HG02870 (cell line): ENCODE results near the gene DMRT3.
A peak's percentile ranks its signal among the peaks of the same experiment; 100 is the strongest.

Experiments used
- ATAC-seq: cut with Tn5 transposase; IDR thresholded peaks from one replicate; pipeline ENCODE4 v1.9.1; 2021; ENCODE audit warnings: mild to moderate bottlenecking, moderate library complexity; ENCODE audit not compliant: unreplicated experiment

The DMRT3 gene

DNA sequence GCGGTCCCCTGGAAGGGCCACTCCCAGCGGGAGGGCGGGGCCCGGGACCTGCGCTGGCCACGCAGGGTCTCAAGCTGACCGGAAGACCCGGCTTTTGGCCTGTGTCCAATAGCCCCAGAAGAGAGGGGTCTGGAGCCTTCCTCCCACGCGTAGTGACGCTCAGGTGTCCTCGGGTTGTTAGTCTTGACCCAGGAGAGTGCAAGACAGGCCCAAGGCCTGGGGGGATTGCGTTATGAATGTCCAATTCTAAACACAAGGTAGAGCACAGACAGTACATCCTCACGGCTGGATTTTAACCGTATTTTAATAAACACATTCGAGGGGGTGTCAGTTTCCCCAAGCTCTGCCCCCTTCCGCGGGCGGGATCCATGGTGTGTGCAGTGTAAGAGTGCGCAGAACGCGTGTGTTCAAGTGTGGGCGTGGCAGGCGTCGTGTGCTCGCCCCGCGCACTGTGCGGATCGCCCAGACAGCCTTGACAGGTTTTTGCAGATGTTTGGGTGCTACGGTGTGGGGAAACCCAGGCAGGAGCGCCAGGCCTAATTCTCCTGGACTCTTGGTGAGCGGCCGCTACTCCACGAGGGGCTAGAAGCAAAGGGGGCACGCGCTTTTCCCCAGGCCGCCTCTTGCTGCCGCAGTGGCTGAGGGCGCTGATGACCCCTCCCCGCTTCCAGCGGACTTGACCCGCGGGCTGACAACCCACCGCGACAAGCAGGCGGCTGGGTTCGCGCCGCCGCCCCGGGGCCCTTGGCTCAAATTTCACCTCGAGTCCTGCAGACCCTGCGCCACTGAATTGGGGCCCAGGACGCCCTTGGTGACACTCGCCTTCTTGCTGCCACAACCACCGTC is 6.1 kb upstream of the DMRT3 start:
- ATAC-seq: no peak

DNA sequence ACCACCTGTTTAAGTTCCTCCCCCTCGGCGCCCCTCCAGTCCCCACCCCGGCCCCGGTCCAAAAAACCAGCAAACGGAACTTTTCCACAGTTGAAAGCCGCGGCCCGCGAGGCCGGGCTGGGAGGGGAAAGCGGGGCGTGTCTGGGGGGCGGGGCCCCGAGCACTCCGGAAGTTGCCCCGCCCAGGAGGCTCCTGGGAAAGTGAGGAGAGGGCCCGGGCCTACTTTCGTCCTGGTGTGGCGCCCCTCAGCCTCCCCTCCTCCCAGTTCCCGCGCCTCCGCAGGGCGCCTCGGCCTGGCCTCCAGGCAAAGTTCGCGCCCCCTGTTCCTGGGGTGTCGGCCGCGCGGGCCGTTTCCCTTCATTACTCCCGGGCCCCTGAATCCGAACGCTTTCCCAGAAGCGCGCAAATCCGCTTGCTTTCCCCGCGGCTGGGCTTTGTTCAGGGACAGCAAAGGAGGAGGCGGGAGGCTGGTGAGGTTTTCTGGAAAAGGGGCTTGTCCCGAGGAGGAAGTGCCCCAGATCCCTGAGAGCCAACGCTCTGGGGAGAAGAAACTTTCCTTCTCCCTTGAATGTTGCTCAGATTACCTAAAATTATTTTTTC is 4.5 kb upstream of the DMRT3 start:
- ATAC-seq: no peak

DNA sequence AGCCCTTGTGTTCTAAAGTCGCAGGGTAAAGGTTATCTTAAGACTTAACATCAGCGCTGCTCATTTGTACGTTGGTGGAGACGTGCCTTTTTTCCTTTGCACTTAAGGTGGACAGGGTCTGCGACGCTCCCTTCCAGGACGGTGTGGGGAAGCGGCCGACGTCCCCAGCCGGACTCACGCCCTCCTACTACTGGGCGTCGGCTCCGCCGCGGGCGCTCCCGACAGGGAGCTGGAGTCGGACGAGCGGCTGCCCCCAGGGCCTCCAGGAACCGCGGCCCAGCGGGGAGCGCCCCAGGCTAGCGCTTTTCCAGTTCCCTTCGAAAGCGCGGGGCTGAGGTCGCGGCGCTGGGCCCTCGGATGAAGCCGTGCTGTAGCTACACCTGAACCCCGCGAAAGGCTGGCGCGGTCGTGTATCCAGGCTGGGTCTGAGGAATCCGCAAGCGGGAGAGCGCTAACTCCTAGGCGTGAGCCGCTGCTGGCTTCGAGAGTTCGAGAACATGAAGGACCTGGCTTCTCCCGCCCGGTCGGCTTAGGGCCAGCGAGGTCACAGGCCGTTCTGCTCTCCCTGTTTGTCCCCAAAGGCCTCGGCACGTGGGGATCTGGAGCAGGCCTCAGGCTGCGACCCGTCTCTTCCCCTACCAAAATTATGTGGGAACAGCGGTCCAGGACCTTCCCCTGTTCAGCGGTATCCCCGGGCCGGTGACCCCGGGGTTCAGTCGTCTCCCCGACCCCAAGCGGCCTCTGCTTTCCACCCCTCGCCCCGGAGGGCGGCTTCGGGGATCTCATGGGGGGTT is 3.8 kb upstream of the DMRT3 start:
- ATAC-seq: no peak

DNA sequence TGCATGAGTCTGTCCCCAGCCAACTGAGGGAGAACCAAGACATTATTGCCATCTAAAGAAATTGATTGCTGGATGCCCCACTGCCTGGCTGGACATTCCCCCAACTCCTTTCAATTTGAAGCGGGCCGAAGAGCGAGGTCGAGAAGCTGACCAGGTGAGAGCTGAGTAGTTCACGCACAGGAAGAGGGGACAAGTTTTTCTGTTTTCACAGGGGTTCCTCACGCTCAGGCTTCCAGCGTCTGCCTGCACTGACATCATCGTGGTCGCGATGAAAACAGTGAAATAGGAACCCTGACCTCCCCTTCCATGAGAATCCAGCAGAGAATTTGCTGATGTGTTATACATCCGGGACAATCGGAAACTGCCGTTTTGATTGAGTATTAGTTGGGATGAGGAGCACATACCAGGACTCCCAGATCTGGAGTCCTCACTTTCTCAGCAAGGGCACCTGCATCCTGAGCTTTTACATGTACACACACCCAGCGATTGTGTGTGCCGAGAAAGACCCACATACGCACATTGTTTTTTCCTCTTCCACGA is 3.1 kb upstream of the DMRT3 start:
- ATAC-seq: no peak

DNA sequence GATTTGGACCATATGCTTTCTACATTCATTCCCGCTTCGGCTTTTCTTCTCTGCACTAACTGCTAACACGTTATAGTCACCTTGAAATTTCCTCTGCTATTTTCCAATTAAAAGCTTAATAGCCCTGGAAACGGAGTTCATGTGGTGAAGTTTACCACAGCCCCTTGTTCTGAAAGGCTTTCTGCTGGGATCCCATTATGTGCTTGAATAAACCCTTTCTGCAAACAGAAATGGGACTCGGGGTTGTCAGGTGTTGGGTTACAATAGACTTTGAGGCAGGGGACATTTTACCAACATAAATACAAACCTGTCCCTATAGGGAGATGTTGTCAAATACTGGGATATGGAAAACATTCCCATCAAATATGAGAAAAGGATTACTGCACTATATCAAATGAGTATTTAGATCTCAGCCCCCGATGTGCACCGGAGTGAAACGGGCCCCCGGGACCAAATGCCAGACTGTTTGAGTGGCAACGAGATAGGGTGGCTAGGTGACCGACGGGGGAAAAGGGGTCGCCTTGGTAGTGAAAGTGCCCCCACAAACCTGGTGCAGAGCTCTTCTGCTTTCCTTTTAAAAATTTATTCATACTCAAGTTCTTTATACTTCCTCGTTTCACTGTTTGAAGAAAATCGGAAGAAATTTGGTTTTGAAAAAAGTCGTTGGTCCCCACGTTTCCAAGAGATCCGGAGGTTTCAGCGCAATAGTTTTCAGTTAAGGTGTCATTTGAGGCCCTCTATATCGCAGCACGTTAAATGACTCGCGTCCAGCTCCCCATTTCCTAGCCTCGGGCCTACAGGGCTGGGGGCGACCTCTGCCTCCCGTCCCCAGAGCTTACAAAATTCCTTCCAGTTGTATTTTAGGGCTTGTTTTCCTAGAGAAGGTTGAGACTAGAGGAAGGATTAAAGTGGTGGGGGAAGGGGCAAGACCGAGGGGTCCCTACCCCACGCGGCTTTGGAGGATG is 2.1 kb upstream of the DMRT3 start:
- ATAC-seq: no peak

DNA sequence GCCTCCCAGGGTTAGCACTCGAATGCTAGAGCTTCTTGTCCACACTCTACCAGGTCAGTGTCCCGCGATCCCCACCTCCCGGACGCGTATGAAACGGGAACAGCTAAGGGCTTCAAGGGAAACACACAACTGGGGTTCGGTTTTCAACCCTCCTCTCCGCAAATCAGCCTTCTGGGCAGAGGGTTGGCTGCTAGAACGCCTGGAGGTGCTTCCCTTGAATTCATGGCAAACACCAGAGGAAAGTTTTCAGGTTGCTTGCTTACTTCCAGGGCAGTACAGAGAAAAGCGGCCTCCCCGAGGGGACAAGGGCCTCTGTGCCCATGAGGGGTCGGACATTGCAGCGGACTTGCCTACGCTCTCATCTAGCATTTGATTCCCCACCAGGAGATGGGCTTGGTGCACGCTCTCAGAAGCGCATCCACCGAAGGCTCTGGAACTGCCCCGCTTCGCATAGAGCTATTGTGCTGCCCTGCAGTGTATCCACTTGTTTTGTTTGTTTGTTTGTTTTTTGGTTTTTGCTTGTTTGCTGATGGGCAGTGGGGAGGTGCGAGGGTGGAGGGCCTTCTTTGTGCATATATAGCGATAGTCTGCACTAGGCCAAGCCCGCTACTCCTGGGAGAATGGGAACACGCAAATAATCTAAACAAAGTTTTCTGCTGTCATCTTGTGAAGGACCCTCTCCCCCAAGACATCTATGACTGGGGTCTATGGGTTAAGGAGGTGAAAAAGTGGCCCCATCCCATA is 1.3 kb upstream of the DMRT3 start:
- no peak for ATAC-seq

DNA sequence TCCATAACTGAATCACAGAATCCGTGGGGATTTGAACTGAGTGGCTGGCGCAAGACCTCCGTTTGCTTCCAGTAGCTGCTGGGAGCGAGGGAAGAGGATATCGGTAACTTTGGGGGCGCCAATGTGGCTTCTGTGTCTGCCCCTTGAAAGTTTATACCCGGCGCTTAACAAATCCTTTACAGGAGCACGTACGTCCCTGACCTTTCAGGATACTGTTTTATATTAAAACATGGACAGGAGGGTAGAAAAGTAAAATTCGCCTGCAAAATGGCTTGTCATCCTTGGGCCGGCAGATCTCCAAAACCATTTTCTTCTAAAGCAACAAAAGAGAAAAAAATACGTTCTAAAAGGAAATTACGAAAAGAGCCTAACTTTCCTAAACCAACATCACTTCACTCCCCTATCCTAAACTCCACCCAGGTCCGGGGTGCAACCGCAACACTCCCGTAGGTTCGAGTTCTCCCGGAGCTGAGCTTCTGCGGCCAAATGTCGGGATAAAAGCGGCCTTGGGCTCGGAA is 656 bp upstream of the DMRT3 start:
- ATAC-seq: no peak

DNA sequence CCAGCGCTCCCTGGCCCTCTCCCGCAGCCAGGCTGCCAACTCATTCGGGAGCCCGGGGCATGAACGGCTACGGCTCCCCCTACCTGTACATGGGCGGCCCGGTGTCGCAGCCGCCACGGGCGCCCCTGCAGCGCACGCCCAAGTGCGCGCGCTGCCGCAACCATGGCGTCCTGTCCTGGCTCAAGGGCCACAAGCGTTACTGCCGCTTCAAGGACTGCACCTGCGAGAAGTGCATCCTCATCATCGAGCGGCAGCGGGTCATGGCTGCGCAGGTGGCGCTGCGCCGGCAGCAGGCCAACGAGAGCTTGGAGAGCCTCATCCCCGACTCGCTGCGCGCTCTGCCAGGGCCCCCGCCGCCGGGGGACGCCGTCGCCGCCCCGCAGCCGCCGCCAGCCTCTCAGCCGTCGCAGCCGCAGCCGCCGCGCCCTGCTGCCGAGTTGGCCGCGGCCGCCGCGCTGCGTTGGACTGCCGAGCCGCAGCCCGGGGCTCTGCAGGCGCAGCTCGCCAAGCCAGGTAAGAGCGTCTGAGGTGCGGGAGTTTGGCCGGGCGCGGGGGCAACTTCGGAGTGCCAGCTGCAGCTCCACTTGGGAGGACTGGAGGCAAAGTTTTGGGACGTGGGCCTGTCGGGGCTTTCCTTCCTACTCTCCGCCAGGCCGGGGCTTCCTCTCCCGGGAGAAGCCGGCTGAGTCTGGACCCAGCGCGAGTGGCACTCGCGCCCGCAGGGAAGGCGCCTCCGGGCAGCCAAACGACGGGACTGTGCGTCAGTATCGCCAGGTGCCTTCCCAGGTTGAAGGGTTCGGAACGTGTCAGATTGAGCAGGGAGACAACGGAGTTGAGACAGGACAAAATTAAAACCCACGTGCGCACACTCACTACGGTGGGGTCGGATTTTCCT is 735 bp downstream of the DMRT3 start:
- ATAC-seq: no peak

DNA sequence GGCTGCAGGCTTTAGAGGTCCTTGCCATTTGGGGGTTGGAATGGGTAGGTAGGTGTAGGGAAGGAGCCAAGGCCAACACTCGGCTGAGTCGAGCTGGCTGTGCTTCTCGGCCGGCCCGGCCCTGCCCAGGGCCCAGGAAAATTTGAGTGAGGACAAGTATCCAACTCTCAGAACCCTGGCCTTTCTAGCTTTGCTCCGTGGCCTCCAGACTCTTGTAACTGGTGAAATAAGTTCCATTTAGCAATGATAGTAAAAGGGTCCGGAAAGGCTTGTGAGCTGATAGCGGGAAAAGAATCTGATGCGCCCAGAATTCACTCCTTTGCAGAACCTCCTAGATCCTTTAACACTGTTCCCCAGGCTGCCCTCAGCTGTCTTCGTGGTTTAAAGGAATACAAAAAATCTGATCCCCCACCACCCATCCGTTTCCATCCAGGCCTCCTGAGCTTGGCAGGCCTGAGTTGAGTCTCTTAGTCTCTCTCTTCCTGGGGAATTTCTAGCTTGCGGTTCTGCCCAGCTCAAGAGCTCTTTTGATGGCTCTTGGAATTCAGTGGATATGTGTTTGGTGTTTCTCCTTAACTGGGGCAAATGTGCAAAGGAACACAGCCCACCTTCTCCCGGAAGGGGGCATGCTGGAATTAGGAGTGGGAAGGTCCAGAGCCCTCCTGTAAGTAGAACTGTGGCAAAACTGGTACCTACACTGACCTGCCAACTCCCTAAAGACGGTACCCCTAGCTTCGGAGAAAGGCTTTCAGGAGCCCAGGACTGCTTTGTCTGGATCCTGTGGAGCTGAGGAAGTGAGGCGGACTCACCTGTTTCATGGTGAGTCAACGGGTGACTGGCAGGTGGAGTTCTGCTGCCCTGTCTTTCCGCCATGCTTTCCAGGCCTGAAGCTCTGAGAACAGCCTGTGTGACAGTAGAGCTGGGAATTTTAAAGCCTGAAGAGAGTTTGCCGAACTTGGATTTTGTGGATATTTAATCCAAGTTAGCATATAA is 1.7 kb downstream of the DMRT3 start:
- ATAC-seq: no peak

DNA sequence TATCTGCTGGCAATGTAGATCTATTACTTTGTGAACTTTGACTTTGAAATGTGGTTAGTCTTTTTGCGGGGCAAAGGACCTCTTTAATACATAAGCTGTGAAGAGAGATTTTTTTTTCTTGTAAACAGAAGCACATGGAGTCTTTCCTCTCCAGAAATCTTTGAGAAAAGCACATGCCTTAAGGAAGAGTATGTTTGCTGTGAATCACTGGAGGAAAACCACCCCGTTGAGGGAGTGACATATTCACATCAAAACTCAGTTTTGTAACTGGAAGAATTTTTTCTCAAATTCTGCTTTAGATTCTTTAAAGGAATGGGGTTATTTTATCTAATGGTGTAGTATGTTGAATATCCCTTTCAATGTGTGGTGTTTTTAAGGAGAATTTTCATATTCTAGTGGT is 3.5 kb downstream of the DMRT3 start:
- ATAC-seq: no peak

DNA sequence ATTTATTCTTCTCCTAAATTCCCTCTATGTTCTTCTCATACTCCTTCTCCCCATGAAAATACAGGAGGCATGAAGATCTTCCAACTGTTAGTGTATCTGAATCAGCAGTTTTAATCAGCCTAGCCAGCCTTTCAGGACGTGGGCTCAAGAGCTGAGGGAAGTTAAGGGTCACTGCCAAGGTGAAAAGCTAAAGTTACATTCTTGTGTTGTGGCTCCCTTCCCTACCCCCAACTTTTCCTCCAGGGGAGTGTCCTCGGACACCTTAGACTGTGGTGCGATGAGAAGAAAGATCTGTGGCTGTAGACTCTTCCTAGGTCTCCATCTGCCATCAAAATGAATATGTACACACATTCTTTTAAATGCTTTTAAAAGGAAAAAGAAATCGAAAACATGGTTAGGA is 4.2 kb downstream of the DMRT3 start:
- no peak for ATAC-seq

DNA sequence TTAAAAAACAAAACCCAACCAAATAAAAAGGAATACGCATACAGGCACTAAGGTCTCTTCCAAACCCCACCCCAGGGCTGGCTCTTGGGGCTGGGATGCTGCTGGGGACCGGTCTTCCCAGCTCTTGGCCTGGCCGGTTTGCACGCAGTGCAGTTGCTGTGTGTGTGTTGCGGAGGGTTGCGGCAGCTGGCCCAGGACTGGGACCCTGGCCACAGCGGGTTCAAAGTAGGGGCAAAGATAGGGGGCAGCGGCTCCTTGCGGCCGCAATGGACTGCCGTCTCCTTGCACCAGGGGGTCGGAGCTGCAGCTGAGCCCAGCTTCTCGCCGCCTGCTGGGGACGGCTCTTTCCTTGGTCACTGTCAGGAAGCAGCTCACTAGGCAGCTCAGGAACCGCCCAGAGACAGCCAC is 5.0 kb downstream of the DMRT3 start:
- no peak for ATAC-seq

DNA sequence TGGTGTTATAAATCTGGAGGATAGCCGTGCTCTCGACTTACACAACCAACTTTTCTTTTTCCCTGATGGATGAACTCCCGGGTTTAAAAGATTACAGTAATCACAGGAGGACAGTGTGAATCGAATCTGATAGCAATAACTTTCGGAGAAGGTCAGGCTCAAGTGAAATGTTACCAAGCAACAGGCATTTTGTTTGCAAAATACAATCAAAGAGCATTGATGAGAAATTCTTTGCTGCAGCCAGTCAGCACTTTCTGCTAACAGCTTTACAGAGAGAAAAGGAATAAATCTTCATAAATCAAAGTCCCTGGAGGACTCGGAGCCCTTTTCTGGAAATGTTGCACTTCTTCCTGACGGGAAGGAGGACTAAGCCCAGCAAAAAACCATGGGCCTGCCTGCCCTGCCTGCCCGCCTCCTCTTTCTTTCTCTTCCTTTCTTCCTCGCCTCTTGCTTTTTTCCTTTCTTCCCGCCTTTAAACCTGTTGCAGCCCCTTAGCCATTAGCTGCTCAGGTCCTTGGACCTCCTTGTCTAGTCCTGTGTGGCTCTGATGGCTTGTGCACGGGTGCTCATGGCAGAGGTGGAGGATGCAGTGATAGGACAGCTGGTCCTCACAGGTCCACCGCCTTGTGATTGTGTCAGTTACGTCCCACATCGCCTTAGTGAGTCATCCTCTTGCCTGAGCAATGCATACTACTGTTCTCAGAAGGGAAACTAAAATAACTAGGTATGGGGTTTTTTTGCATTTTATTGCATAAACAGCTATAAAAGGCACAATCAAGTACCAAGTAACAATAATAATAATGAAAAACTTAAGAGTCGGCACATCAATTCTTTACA is 6.2 kb downstream of the DMRT3 start:
- ATAC-seq: no peak

DNA sequence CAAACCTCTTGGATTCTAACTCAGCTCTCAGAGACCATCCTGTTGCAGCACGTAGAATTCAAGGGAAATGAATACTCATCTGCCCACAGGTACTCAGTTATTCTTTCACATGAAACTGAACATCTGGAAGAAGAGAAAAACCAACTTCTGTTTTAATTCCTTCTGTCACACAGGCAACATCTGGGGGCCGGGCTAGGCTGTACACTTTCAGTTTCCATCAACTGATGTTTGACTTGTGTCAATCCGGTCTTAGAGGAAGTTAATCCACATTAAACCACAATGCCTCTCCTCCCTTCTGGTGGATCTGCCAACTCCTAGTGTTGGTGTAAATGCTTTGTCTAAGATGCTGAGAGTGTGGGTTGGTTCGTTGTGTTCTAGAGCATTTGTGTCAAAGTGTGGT is 17.6 kb downstream of the DMRT3 start:
- peak; percentile 69 for ATAC-seq

DNA sequence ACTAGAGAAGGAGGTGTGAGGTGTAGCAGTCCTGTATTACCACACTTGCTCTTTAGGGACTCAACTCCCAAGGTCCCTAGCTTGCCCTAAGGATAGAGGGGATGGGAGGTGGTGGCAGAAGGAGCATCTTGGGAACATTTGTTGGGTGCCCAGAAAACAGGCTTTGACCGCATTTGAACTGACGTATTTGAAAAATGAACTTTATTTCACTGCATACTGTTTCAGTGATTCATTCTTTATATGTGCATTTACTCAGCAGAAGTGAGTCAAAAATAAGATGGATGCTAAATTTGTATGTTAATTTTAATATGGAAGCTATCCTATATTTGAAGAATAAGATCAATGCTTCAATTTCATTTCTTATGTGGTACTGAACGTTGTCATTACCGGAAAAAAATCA is 18.7 kb downstream of the DMRT3 start:
- ATAC-seq: no peak

DNA sequence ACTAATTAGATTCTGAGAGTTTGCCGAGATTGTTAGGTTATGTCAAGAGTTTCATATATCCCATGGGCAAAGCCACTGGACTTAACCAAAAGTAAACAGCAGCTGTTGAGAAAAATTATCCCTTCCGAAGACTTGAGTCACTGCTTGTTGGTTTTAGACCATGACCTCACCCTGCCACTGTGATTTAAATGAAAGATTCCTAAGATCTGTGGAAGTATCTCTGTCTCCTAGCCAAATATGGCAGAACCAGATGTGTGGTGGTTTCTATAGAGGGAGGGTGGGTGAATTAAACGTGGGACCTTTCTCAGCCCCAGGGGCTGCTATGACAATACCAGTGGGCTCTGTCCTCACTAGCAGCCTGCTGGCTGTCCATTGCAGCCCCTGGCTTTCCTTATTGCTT is 19.3 kb downstream of the DMRT3 start:
- no peak for ATAC-seq
